Measurements from ENCODE around the gene NAPG. TPM values are rescaled to one million over a fixed set of nuclear protein-coding genes. Genes with fewer than 3 reads are reported as not detected.

NAPG gene
- total and polyA plus RNA-seq, 2 experiments from 2014 or later: 29.0 to 43.2 TPM

- no peaks in the 10 kb centered on the region for H3K79me2 ChIP-seq
- no peaks in the 10 kb centered on the region for H4K20me1 ChIP-seq (ENCODE audit: insufficient read depth, poor library complexity, severe bottlenecking)
- TF ChIP-seq EZH2 (IDR thresholded peaks at IDR 0.05; ENCODE audit: borderline replicate concordance): no peak
- TF ChIP-seq CTCF (IDR thresholded peaks at IDR 0.05; ENCODE audit: poor library complexity): no peak
- TF ChIP-seq EZH2phosphoT487 (IDR thresholded peaks at IDR 0.05; ENCODE audit: low read depth, severe bottlenecking, unreplicated experiment): no peak
- H3K4me3 ChIP-seq: no peak overlapping the region
- H2AFZ ChIP-seq: no peak overlapping the region
- H3K4me1 ChIP-seq (ENCODE audit: insufficient read depth): no peaks in the 10 kb centered on the region
- no peak overlapping the region for H3K27ac ChIP-seq
- no peaks in the 10 kb centered on the region for H3K27me3 ChIP-seq
- no peaks in the 10 kb centered on the region for H3K36me3 ChIP-seq (replicated peaks; ENCODE audit: insufficient read depth, low read depth)
- WGBS (ENCODE audit: low lambda C conversion rate, missing lambda C conversion rate): 95% methylated on average over 20 of the region's 20 CpGs
- no peak overlapping the region for H3K4me2 ChIP-seq
- no peaks in the 10 kb centered on the region for H3K9me3 ChIP-seq (ENCODE audit: low read depth)
- H3K9me2 ChIP-seq (replicated peaks; ENCODE audit: insufficient read depth): no peaks in the 10 kb centered on the region
- no peak for DNase-seq (ENCODE audit: low spot score)
These were observed 42.6 kb upstream of the NAPG start for GRCh38 chr18:10482985-10483949.

- no peaks in the 10 kb centered on the region for H3K9me2 ChIP-seq (replicated peaks; ENCODE audit: insufficient read depth)
- no peaks in the 10 kb centered on the region for H3K36me3 ChIP-seq (replicated peaks; ENCODE audit: insufficient read depth, low read depth)
- H4K20me1 ChIP-seq (ENCODE audit: insufficient read depth, poor library complexity, severe bottlenecking): no peaks in the 10 kb centered on the region
- H3K4me1 ChIP-seq (ENCODE audit: insufficient read depth): no peaks in the 10 kb centered on the region
- H2AFZ ChIP-seq: no peak overlapping the region
- H3K27ac ChIP-seq: no peak overlapping the region
- 98% methylated on average over 20 of the region's 20 CpGs for WGBS (ENCODE audit: low lambda C conversion rate, missing lambda C conversion rate)
- no peak for DNase-seq (ENCODE audit: low spot score)
- no peaks in the 10 kb centered on the region for H3K79me2 ChIP-seq
- no peaks in the 10 kb centered on the region for H3K9me3 ChIP-seq (ENCODE audit: low read depth)
- no peak for TF ChIP-seq EZH2phosphoT487 (IDR thresholded peaks at IDR 0.05; ENCODE audit: low read depth, severe bottlenecking, unreplicated experiment)
- TF ChIP-seq CTCF (IDR thresholded peaks at IDR 0.05; ENCODE audit: poor library complexity): no peak
- TF ChIP-seq EZH2 (IDR thresholded peaks at IDR 0.05; ENCODE audit: borderline replicate concordance): no peak
- H3K4me2 ChIP-seq: no peak overlapping the region
- H3K27me3 ChIP-seq: no peaks in the 10 kb centered on the region
- H3K4me3 ChIP-seq: no peak overlapping the region
These were observed 40.4 kb upstream of the NAPG start for GRCh38 chr18:10485475-10485874.

GRCh38 chr18:10486362-10486761, 39.5 kb upstream of the NAPG start:
- H3K9me3 ChIP-seq (ENCODE audit: low read depth): no peaks in the 10 kb centered on the region
- DNase-seq (ENCODE audit: low spot score): no peak
- no peaks in the 10 kb centered on the region for H3K9me2 ChIP-seq (replicated peaks; ENCODE audit: insufficient read depth)
- 58% methylated on average over 3 of the region's 3 CpGs for WGBS (ENCODE audit: low lambda C conversion rate, missing lambda C conversion rate)
- no peak overlapping the region for H2AFZ ChIP-seq
- no peaks in the 10 kb centered on the region for H3K79me2 ChIP-seq
- no peak overlapping the region for H3K4me3 ChIP-seq
- no peaks in the 10 kb centered on the region for H3K27me3 ChIP-seq
- no peaks in the 10 kb centered on the region for H4K20me1 ChIP-seq (ENCODE audit: insufficient read depth, poor library complexity, severe bottlenecking)
- no peak overlapping the region for H3K4me2 ChIP-seq
- no peaks in the 10 kb centered on the region for H3K4me1 ChIP-seq (ENCODE audit: insufficient read depth)
- no peak overlapping the region for H3K27ac ChIP-seq
- TF ChIP-seq CTCF (IDR thresholded peaks at IDR 0.05; ENCODE audit: poor library complexity) (no peak), EZH2phosphoT487 (IDR thresholded peaks at IDR 0.05; ENCODE audit: low read depth, severe bottlenecking, unreplicated experiment) (no peak), EZH2 (IDR thresholded peaks at IDR 0.05; ENCODE audit: borderline replicate concordance) (no peak)
- H3K36me3 ChIP-seq (replicated peaks; ENCODE audit: insufficient read depth, low read depth): no peaks in the 10 kb centered on the region
